HG02623 (cell line): Measurements from ENCODE around the gene CCNY.

Source experiments
- ATAC-seq: cut with Tn5 transposase; IDR thresholded peaks from one replicate; pipeline ENCODE4 v1.9.1; 2021; ENCODE audit warnings: moderate library complexity; ENCODE audit not compliant: unreplicated experiment

CCNY gene

DNA sequence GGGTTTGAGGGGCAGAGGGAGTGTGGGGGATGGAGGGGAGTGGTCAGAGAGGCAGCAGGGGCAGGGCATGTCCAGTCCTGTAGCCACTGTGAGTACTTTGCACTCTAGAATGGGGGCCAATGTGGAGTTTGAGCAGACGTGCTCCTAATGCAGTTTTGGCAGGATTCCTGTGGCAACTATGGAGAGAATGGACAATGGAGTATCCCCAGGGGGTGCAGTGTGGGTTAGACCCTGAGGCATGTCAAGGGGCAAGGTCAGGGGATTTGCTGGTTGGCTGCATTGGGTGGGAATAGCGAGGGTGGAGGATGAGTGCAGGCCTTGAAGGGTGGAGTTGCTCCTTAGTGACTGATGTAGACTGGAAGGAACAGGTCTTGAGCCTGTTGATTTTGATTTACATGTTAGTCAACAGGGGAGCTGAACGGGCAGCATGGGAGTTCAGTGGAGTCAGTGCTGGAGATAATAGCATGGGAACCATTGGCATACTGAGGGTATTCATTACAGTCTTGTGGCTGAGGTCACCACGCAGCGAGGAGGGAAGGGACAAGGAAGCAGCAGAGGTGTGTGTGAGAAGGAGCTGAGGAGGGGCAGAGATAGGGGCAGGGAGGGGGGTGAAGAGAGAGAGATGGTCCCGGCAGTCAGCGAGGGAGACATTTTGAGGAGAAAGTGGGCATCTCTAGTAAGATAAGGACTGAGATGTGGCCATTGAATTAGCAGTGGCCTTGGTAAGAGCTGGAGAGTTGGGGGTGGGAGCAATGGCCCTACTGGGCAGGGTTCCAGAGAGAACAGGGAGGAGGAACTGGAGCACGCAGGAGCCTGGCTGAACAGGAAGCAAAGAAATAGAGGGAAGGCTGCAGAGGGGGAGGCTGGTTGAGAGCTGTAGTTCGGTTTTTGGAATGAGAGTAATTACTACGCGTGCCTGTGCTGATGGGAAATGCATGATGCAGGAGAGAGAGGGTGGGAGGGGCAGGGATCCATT lies 112.7 kb downstream of the CCNY start:
- ATAC-seq: no peak

DNA sequence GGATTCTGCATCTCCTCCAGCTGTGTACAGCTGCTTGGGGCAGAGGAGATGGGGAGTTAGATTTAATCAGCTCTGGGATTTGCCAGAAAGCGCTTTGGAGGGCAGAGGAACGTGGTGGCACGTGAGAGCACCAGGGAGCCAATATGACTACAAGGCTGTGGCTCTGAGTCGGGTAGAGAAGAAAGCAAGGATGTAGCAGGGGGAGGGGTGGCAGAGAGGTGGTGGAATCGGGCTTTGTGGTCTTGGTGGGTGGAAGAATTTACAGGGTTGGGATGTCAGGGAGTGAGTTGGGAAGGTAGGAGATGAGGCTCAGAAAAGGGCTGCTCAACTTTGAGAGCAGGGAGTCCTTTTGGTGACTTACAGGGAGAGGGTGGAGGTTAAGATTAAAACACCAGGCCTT lies 113.6 kb downstream of the CCNY start:
- no peak for ATAC-seq

DNA sequence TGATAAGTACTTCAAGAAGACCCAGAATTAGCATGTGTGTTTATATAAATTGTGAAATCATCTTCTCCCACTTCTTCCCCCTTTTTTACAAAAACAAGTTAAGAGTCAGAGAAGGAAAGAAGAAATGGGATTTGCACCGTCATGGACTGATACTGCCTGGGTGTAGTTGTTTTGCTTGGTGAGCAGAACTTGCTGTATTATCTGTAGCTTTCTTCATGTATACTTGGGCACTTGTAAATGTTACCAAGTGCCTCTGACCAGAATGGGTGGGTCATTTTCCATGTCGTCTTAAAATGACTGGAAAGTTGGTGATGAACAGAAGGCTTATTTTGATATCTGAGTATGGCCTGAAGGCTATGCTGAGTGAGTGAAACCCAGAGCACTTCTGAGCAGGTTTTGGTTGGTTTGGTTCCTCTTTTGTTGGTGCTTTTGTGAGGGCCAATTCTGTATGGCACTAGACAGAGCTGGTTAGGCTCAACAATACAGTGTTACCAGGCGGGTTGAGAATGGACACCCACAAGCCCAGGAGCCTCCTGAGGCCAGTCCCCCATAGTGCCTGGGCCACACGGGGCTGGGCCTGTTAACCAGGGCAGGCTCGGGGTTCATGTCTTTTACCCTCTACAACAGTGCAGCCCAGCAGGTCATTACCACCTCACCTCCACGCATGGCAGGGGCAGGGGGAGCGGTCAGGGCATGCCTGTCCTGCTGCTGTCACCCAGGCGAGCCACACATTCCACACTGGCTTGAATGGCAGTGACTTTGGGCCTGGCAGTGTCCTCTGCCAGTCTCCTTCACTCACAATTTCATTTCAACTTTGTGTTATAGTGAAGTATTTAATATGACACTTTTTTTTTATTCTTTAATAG lies 115.1 kb downstream of the CCNY start:
- peak; percentile 96 for ATAC-seq

DNA sequence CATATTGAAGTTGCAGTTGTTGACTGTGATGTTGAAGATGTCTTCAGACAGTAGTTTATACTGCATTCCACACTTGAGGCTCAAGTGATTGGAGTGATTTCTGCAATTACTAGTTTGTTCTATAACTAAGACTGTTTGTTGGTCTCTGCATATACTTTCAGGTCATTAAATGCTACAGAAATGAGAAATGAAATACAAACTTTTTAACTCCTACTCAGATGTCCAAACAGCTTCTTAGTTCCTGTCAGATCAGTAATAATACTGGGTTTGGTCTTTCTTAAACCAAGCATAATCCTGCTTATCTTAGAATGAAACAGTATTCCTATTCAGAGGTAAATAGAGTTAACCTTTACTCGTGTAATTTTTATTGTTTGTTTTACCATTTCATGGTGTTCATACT lies 115.9 kb downstream of the CCNY start:
- no peak for ATAC-seq

DNA sequence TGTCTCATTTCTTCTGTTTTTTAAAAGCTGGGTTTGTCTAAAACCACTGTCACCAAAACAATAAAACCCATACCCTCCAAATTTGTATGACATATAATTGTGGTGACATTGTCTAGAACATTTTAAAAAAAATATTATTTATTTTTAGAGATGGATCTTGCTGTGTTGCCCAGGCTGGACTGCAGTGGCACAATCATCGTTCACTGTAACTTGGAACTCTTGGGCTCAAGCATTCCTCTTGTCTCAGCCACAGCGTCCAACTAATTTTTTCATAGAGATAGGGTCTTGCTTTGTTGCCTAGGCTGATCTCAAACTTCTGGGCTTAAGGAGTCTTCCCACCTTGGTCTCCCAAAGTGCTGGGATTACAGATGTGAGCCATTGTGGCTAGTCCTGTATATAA lies 116.5 kb downstream of the CCNY start:
- no peak for ATAC-seq

DNA sequence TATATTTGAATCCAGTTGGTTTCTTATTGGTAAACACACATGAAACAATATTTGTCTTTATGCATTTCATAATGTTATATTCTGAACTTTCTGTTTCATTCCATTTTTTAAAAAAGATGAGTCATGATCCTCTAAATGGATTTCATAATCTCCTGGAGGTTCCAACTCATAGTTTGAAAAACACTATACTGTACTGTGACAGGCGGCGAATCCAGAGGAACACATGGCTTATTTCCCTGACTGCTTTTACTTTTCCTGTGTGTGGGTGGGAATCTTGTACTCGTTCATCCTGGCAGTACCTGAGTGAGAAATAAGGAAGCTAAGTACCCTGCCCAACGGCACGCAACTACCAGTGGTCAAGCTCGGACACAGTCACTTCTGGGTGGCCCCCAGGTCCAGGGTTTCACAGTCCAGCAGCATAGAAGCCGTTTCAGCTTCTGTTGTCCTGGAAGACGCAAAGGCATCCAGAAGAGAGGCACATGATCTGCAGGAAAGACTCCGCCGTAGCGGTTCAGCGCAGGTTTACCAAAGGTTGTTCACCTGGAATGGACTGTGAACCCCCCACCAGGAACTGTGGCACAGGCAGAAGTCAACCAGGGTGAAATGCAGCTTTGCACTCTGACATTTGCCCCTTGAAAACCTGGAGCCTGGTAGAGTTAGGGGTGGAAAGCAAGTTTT lies 117.7 kb downstream of the CCNY start:
- ATAC-seq: no peak

DNA sequence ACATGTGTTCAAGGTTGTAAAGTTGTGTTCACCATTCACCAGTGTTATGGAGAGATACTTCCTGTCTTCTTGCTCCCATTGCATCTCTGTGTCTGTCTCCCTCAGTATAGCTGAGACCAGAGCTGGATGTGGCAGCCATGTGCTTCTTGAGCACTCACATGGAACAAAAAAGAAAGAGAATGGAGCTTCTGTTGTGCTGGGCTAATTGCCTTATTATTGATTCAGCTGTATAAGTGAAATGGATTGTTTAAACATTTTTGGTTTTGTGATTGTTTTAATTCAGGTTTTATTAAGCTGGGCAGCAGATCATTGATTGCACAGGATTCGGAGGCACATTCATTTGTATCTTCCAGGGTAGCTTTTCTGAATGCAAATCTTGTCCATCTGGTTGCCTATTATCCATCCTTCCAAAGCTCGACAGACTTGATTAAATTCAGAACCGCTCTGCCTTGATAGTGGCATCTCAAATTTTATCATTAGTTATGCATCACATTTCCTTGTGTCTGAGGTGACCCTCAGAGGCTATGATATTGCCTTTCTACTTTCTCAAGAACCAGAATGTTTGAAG lies 119.9 kb downstream of the CCNY start:
- no peak for ATAC-seq

DNA sequence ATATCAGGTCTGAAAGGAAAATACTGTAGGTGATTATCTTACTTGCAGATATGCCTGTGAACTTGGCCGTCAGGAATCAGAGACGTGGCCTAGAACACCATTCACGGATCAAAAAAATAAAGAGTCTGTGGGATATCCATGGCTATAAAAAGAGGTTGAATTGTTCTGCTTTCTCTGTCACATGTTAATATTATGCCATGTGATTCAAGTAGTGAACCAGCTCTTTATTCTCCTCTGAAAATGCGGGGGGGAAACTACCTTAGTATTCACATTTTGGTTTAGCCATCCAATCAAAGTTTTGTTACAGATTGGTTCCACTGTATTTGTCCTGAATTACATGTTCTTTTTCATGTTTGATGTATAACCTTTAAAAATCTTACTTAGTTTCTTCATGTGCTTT lies 120.5 kb downstream of the CCNY start:
- no peak for ATAC-seq

DNA sequence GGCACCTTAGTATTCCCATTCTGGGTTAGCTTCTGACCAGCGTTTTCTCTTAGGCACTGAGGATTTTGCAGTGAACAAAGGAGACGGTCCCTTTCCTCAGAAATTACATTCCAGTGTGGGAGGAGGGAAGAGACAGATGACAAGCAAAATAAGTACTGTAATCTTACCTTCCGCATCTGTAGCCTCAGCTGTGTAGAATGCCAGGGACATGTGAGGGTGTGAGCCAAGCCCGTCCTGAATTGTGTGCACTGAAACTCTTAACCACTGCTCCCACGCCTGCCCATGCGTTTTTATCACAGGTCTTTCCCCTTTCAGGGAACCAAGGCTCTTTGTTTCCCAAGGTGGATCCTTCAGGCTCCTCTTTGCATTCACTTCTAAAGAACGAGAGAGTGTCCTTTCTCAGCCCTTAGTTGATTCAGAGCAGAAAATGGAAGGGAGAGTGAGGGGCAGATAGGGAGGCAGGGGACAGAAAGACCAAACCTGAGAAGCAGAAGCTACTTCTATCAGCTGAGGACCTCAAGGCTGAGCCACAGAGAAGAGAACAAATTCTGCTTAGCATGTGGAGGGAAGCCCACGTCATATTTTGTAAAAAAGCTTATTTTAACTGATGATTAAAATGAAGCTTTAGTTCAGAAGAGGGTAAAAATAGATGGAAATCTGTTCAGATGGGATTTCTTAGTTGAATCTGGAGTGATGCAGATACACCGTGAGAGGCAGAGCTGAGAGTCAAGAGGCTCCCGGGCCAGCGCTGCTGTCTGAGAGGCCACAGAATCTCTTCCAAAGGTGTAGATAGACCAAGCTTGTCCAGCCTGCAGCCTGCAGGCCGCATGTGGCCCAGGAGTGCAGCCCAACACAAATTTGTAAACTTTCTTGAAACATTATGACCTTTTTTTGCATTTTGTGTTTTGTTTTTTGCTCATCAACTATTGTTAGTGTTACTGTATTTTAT lies 122.5 kb downstream of the CCNY start:
- no peak for ATAC-seq

DNA sequence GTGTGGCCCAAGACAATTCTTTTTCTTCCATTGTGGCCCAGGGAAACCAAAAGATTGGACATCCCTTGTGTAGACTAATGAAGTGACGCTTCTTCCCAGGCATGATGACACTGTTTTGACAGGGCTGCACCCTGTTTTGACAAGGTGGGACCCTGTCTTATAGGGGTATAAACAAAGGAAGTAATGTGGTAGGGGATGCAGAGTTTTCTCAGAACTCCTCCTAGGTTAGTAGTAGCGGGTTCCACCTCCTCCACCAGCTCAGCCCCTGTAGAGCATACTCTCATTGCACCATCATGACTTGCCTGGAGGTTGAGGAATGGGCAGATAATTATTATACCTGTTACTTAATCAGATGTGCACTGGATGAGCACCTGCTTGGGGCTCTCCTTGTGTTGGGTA lies 123.1 kb downstream of the CCNY start:
- ATAC-seq: no peak

DNA sequence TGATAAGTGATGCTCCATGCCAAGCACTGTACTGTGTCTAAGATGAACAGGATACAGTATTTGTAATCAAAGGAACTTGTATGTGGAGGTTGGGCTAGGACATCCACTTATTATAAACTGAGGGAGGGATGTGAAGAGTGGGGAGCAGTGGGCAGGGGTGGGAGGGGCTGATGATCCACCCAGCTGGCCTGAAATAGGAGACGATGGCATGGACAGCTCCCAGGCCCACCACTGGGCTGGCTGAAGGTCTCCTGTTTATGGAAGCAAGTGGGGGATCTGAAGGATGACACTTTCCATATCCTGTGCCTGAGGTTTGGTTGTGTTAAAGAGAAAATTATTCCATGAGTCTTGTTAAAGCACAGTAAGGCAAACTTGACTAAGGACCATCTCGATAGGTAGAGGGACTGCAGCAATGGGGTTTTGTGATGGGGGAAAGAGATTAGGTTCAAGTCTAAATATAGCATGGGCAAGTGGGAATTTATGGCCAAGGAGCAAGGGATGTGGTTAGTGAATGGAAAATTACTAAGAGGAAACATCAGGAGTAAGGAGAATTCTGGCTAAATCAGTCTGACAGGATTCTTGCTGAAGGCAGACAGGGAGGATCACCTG lies 124.6 kb downstream of the CCNY start:
- ATAC-seq: no peak

DNA sequence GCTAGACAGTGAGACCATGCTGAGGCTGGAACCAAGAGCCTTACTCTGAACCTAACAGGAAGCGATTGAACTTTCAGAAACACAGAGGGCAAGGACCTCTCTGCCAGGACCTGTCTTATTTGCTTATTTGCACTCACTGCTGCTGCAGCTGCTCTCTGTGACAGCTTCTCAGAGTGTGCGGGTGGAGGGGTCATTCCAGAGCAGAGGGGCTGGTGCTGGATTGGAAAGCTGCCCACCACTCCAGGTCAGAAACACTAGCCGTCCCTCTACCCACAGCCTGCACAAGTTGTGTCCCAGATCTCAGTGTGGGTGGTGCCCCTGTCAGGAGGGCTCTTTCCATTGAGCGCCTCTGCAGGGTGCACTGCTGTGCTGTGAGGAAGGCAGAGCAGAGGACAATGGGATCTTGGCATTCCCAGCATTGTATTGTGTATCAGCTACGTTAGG lies 126.2 kb downstream of the CCNY start:
- peak; percentile 85 for ATAC-seq

DNA sequence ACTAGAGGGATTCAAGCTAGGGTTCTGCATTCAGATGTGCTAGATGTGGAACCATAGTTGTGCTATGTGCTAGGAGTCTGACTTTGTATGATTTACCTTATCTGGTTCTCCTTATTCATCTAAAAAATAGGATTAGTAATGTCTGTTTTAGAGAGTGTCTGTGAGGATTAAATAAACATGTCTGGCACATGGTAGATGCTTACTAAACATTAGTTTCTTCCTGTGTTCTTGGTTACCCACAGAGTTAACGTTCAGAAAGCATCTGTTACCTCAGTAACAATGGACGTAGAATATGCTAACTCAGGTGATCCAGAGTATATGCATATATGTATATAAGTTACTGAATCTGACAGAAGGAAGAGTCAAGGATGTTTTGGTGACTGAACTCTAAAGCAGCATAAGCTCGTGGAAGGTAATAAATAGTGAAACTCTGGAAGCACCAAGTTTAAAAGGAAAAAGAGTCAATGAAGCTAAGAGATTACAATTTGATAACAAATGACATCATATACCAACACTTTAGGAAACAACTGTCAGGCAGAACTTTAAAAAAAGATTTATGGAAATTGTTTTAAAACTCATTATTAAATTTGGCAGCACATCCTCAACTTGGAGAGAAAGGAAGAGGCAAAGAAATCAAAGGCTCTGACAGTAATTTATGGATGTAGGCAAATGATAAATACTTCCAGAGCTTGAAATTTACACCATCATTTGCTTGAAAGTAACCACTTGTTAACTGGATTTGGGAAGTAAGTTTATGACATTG lies 127.0 kb downstream of the CCNY start:
- ATAC-seq: no peak

DNA sequence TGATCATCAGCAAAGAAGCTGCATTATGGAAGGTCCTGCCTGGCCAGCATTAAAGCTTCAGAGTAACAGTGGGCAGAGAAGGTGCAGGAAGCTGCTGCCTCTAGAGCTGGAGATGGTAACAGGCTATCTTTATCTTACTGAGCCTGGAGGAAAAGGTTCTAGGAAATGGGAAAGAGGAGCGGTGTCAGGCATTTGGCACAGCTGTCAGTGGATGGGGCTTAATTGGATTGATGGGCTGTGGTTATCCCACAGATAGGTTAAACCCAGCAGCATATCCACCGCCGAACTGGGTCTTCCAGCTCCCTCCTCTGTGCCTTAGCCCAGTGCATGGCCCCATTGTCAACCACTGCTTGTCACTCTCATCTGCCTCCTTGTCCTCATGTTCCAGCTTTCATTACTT lies 127.6 kb downstream of the CCNY start:
- ATAC-seq: no peak

DNA sequence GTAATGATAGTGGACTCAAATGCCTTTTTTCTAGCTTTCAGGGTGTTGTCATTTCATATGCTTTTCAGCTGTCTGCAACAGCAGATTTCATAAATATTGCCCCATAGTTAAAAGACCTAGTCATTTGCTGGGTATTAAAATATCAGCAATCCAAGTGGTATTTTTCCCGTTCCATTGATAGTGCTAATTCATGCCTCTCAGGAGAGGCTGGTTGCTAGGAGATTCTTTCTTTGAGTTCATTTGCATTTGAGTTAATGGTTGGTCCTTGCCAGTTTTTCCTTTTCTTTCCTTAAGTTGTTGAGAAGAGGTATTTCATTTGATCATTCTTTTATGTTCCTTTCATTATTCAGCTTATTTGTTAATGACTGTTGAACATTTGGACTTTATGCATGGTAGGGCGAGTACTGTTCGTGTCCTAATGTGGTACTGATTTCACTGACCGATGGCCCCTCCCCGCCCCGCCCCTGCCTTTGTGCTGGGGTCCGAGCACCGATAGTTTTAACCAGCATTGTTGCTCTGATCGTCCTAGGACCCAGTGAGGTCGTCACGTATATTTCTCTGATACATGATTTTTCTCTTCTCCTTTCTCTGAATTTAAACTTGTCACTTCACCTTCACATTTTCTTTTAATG lies 128.6 kb downstream of the CCNY start:
- ATAC-seq: no peak

DNA sequence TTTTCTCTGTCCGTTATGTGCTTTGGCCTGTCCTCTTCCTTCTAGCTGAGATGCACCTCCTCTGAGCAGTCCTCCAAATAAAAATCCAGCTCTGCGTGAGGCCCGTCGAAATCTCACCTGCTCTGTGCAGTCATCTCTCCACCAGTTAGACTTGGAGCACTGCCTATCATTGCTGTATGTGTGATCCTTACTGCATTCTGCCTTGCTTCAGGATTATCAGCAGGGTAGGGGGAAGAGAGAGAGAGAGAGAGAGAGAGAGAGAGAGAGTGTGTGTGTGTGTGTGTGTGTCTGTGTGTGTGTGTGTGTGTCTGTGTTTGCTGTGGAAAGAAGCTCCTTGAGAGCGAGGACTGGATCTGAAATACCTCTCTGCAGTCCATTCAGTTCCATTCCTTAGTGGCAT lies 129.4 kb downstream of the CCNY start:
- ATAC-seq: no peak

DNA sequence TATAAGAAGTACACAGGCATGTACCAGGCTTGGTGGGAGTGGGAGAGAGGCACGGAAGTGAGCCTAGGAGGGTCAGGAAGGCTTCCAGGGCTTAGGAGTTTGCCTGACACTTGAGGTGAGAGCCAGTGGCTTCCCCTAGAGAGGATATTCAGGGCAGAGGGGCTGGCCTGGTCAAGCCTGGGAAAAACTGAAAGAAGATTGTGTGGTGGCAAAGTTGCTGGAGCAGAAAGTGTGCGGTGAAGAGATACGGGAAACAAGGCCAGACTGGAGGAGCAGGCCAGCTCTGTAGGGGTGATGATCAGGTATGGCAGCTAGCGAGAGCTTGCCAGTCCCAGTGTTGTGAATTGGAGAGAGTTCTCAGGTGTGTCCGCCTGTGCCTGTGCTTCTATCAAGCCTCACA lies 129.9 kb downstream of the CCNY start:
- no peak for ATAC-seq

DNA sequence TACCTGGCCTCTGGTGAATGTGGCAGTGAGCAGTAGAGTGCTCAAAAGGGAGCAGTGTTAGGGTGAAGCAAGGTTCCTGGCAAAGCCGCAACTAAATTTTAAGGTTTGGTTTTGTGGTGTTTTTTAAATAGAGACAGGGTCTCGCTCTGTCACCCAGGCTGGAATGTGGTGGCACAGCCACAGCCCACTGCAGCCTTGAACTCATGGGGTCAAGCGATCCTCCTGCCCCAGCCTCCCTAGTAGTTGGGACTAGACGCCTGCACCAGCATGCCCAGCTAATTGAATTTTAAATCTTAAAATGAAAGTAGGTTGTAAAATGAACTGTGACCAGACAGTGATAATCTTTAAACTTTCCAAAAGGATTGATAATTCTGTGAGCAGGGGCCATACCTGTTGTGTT lies 130.4 kb downstream of the CCNY start:
- ATAC-seq: no peak
